Esophagus muscularis mucosa (tissue), 4 donors: ENCODE results near the gene GPRIN1. TPM values are rescaled to one million over a fixed set of nuclear protein-coding genes. Genes with fewer than 3 reads are reported as not detected.

ENCODE experiments used
- DNase-seq: peaks from one replicate; pipeline ENCODE4 v3.0.0-alpha.2; 2017; ENCODE audit errors: extremely low spot score
- H3K27ac ChIP-seq, 4 donors: fragments of 200-600 bp; sonication (generic); replicated peaks in 1 of 4; 1 replicate in 3 of 4; 2 replicates in 1 of 4; pipeline ENCODE4 v1.5.1; 2016 to 2019; ENCODE audit warnings: mild to moderate bottlenecking in 1 of 4
- H3K27me3 ChIP-seq, 4 donors: fragments of 200-600 bp; sonication (generic); one replicate each; pipeline versions ENCODE4 v1.5.1 to v1.6.0; 2016 to 2019
- H3K36me3 ChIP-seq, 4 donors: fragments of 200-600 bp; sonication (generic); one replicate each; pipeline ENCODE4 v1.5.1; 2016 to 2019
- H3K4me1 ChIP-seq, 4 donors: fragments of 200-600 bp; sonication (generic); one replicate each; pipeline ENCODE4 v1.5.1; 2016 to 2019
- H3K4me3 ChIP-seq, 4 donors: fragments of 200-600 bp; sonication (generic); 1 replicate in 2 of 4; 2 replicates in 2 of 4; pipeline ENCODE4 v1.5.1; 2016 to 2019; ENCODE audit warnings: mild to moderate bottlenecking in 4 of 4, moderate library complexity in 1 of 4
- H3K9me3 ChIP-seq, 4 donors: fragments of 200-600 bp; sonication (generic); 1 replicate in 3 of 4; 2 replicates in 1 of 4; pipeline ENCODE4 v1.5.1; 2016 to 2019
- EP300 ChIP-seq: sonication (generic); formaldehyde crosslinking; IDR thresholded peaks from one replicate; pipeline ENCODE4 v1.6.1; 2017; ENCODE audit warnings: antibody characterized with exemption
- POLR2A ChIP-seq: fragments of 450-650 bp; IDR thresholded peaks from one replicate; pipeline ENCODE4 v1.6.1; 2017; ENCODE audit warnings: antibody characterized with exemption, moderate library complexity, mild to moderate bottlenecking, low read depth
- POLR2AphosphoS5 ChIP-seq, 2 donors: sonication (generic); formaldehyde crosslinking; IDR thresholded peaks; one replicate each; pipeline ENCODE4 v1.6.1; 2017; ENCODE audit warnings: antibody characterized with exemption in 2 of 2
- WGBS: methylation state at CpG from one replicate; pipeline ENCODE4 v1.1.5; 2018; 5-methylcytosine and 5-hydroxymethylcytosine counted together
- intact Hi-C: fragments of 100-400 bp; cut with DNase I; formaldehyde crosslinking; loops from one replicate; pipeline ENCODE4 v1.15.1; 2023
- total RNA-seq, 4 donors: library from RNA; depleted of rRNA; stranded (reverse); fragments of >200 nt; gene quantifications; one replicate each; pipeline versions ENCODE4 v1.1.0 to v1.2.1, GENCODE V29; 2016
- TF ChIP-seq, protein P1 (sequence below), 3 experiments: fragments of 200-600 bp in 2 of 3; fragments of 450-650 bp in 1 of 3; sonication (generic) in 2 of 3; IDR thresholded peaks; one replicate each; pipeline ENCODE4 v1.5.1; 2017 to 2019; ENCODE audit warnings: antibody characterized with exemption in 3 of 3, mild to moderate bottlenecking in 2 of 3, moderate library complexity in 1 of 3

The GPRIN1 gene
- total RNA-seq, 4 donors from 2014 or later = 0.42 to 1.0 (median 0.95) TPM

DNA sequence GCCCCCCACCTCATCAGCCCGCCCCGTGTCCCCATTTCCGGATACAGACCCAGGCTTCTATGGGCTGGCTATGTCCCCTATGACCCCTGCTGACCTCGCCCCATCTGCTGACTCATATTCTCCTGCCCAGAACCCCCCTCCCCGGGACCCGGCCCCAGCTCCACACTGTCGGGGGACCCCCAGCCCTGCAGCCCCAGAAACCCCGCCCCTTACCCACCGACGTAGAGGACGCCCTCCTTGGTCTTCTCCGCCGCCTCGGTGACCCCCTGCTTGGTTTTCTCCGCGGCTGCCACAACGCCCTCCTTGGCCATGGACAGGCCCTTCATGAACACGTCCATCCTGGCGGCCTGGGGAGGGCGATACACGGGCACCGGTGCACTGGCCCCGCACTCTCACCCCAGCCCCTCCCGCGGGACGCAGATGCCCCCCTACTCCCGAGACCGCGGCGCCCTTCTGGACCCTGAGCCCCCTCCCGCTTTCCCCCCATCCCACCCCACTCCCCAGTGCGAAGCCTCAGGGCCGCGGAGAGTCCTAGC is 19.4 kb upstream of the GPRIN1 start:
- Histone ChIP-seq H3K36me3 (no peaks in the 10 kb centered on the region), H3K27ac (no peak overlapping the region), H3K9me3 (no peaks in the 10 kb centered on the region), H3K4me1 (peaks cover 12 to 21% (median 19%) of the 10 kb centered on the region in 4 donors), H3K4me3 (peak overlapping the region in 2 of 4 donors; percentile 44 to 45), H3K27me3 (peaks cover 0 to 92% (median 38%) of the 10 kb centered on the region in 4 donors)
- 7% methylated on average over 28 of the region's 34 CpGs for WGBS
- intact Hi-C loops = no loop called here
- no peak for DNase-seq
- TF ChIP-seq POLR2AphosphoS5 (IDR thresholded peaks at IDR 0.05) (no peak), EP300 (no peak), POLR2A (no peak)
- TF ChIP-seq, protein P1, sequence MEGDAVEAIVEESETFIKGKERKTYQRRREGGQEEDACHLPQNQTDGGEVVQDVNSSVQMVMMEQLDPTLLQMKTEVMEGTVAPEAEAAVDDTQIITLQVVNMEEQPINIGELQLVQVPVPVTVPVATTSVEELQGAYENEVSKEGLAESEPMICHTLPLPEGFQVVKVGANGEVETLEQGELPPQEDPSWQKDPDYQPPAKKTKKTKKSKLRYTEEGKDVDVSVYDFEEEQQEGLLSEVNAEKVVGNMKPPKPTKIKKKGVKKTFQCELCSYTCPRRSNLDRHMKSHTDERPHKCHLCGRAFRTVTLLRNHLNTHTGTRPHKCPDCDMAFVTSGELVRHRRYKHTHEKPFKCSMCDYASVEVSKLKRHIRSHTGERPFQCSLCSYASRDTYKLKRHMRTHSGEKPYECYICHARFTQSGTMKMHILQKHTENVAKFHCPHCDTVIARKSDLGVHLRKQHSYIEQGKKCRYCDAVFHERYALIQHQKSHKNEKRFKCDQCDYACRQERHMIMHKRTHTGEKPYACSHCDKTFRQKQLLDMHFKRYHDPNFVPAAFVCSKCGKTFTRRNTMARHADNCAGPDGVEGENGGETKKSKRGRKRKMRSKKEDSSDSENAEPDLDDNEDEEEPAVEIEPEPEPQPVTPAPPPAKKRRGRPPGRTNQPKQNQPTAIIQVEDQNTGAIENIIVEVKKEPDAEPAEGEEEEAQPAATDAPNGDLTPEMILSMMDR (IDR thresholded peaks at IDR 0.05) = no peak

DNA sequence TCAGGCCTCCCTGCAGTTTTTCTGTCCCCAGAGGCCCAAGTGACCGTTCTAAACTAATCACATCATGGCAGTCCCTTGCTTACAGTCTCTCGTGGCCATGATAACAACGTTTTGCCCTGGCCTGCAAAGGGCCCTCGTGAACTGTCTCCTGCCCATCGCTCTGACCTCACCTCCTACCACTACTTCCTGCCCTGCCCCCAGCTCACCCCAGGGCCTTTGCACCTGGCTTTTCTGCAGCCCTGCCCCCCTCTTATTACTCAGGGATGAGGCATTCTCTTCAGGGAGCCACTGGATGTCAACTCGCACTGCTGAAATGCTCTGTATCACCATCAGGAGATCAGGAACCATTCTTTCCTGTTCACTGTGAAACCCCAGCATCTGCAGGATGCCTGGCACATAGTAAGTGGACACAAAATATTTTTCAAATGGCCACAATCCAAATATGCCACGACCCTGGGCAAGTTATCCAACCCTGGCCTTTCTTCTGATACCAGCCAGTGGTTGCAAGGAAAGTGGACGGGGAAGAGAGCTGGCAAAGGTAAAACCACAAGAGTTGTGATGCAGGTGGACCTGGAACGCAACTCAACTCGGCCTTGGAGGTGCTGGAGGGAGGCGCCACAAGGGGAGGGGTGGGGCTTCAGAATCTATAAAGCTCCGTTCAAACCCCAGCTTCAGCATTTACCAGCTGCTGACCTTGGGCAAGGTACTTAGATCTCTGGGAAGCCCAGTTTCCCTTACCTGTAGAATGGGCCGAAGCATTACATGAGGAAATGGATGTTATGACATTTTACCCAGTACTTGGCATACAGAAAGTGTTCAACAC is 18.7 kb upstream of the GPRIN1 start:
- no peak for DNase-seq
- Histone ChIP-seq H3K4me3 (no peak overlapping the region), H3K9me3 (no peaks in the 10 kb centered on the region), H3K27me3 (peaks cover 0 to 98% (median 38%) of the 10 kb centered on the region in 4 donors), H3K36me3 (no peaks in the 10 kb centered on the region), H3K4me1 (peaks cover 12 to 21% (median 19%) of the 10 kb centered on the region in 4 donors), H3K27ac (no peak overlapping the region)
- TF ChIP-seq EP300 (no peak), POLR2A (no peak), POLR2AphosphoS5 (IDR thresholded peaks at IDR 0.05) (no peak)
- TF ChIP-seq, protein P1 (IDR thresholded peaks at IDR 0.05) = no peak
- intact Hi-C loops = no loop called here
- WGBS = 55% methylated on average over 13 of the region's 13 CpGs

DNA sequence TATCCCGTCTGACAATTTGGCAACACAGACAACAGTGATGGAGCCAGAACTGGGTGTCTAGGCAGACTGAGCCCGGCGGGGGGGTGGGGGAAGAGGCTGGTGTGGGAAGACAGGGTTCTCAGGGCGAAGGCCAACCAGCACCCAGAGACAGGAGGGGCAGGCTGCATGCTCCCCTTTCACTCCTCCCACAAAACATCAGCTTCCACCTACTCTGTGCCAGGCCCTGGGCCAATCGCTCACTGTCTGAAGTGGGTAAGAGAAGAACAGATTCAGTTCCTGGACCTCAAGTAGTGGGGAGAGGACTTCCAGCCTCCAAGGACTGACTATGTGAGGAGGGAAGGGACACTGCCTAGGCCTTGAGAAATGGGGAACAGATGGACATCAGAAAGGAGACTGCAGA is 17.6 kb upstream of the GPRIN1 start:
- intact Hi-C loops = no loop called here
- peaks cover 12 to 21% (median 19%) of the 10 kb centered on the region in 4 donors for H3K4me1 ChIP-seq
- TF ChIP-seq EP300 = no peak
- TF ChIP-seq POLR2AphosphoS5 (IDR thresholded peaks at IDR 0.05) = no peak
- TF ChIP-seq POLR2A = no peak
- TF ChIP-seq, protein P1 (IDR thresholded peaks at IDR 0.05) = no peak
- no peaks in the 10 kb centered on the region for H3K36me3 ChIP-seq
- DNase-seq = no peak
- H3K9me3 ChIP-seq = no peaks in the 10 kb centered on the region
- H3K27ac ChIP-seq = no peak overlapping the region
- 78% methylated on average over 5 of the region's 5 CpGs for WGBS
- peaks cover 0 to 97% (median 38%) of the 10 kb centered on the region in 4 donors for H3K27me3 ChIP-seq
- no peak overlapping the region for H3K4me3 ChIP-seq

DNA sequence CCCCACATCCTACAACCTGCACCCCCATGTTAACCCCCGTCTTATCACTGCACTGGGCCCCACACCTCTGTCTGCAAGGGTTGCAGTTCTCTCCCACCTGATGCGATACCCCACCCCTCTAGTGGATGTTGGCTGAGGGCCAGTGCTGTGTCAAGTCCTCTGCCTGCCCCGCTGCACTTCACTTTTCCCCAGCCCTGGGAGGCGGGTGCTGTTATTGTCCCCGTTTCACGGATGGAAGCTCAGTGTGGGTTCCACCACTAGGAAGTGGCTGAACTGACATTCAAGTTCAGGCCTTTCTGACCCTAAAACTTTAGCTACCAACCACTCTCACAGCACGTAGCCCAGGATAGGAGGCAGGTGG is 16.9 kb upstream of the GPRIN1 start:
- Histone ChIP-seq H3K36me3 (no peaks in the 10 kb centered on the region), H3K9me3 (no peaks in the 10 kb centered on the region), H3K27ac (no peak overlapping the region), H3K4me1 (peaks cover 12 to 21% (median 19%) of the 10 kb centered on the region in 4 donors), H3K4me3 (no peak overlapping the region), H3K27me3 (peaks cover 0 to 96% (median 38%) of the 10 kb centered on the region in 4 donors)
- TF ChIP-seq EP300 (no peak), POLR2AphosphoS5 (IDR thresholded peaks at IDR 0.05) (no peak), POLR2A (no peak)
- TF ChIP-seq, protein P1 (IDR thresholded peaks at IDR 0.05) = no peak
- 61% methylated on average over 7 of the region's 7 CpGs for WGBS
- no peak for DNase-seq
- intact Hi-C loops = no loop called here
